NCI-H146 treated with DMSO at 0.1 percent for 48 hours (cell line): ENCODE measurements around the gene BRD9.
"Not testable (repeated sequence)": the region's sequence is repeated elsewhere in the genome, so short reads cannot be mapped to it uniquely, and the experiment has no call there.

Experiments
- DNase-seq: peaks from one replicate; lab custom pipeline; 2025; ENCODE audit not compliant: unreplicated experiment; lab: John Stamatoyannopoulos, UW

The BRD9 gene

DNA sequence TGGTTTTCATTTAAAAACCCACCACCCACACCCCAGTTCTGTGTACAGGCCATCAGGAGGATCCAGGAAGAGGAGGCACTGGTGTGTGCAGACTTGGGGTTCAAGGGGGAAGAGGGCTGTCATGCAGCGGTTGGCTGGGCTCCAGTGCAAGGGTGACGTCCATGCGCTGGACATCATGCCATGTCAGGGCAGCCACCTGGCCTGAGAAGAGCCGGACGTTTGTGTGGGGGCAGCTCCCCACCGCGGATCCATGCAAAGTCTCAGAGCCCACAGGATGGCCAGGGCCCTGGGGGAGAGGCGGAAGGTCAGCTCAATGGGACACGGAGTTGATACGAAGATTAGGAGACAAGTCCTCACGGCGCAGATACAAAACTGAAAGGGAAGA is 11.1 kb downstream of the BRD9 start:
- no peak for DNase-seq

DNA sequence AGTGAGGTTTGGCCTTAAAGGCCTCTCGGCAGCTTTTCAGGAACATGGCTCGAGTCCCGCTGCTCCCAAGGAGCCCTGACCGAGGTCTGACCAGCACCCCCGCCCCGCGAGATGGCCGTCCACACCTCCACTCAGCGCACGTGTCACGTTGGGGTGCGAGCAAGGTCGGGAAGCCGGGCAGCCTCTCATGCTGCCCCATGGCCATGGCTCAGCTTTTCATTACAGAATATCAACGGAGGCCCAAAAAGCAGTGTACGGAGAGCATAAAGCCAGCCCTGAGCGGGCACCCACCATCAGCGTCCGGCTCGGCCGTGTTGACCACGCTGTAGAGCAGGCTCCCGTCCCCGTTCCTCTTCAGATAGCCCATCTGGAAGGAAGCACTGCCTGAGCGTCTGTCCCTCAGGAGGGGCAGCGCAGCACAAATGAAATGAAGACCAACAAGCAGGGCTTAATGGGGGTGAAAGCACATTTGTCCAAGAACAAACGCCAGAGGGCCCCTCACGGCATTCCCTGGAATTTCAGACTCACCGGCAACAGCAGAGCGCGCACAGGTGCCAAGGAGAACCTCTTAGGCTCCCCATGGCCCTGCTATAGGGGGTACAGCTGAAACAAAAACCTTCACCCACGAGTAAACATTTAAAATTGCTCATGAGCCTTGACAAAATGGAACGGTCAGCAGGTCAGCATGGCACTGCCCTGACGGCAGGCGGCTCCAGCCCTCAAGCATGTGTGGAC is 11.6 kb downstream of the BRD9 start:
- DNase-seq, result no peak

GRCh38 chr5:878677-879076 is 13.9 kb downstream of the BRD9 start:
- not testable (repeated sequence) for DNase-seq

- no peak for DNase-seq
Observed at GRCh38 chr5:878125-878524, 14.5 kb downstream of the BRD9 start.

DNA sequence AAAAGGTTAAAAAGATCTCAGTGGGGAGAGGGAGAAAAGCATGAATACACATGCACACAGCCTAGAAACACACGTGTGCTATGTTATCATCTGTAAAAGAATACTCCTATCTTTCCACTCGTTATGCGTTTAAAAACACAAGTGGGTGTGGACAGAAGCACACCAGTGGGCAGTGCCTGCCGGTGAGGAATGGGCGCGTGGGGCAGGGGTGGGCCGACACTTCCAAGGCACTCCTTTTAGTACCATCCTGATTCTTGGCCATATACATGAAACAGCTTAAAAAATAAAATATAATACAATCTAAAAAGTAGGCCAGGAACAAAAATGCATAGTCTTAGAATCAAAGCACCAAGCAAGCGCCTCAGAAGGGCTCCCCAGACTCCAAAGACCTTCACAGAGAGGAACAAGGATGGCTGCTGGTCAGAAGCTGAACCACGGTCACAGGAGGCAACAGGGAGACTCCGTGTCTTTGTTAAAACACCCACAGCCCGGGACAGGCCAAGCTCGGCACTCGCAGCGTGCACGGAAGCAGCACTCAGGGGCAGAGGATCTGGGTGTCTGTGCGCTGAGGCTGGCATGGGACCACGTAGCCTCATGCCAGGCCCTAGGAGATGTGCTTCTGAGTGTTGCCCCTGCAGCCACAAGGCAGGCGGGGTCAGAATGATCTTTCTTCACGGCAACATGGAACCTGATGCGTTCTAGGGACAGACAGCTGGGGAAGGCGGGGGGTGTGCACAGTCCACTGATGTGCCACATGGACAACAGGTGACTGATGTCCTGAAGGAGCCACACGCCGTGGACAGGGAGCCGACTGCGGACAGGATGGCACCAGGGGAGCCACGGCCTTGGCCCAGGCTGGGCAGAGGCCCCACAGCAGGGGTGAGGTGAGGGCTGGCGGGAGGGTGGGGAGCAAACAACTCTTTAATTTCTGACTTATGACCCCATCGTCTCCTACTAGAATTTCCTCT is 15.9 kb downstream of the BRD9 start:
- DNase-seq, result no peak

DNA sequence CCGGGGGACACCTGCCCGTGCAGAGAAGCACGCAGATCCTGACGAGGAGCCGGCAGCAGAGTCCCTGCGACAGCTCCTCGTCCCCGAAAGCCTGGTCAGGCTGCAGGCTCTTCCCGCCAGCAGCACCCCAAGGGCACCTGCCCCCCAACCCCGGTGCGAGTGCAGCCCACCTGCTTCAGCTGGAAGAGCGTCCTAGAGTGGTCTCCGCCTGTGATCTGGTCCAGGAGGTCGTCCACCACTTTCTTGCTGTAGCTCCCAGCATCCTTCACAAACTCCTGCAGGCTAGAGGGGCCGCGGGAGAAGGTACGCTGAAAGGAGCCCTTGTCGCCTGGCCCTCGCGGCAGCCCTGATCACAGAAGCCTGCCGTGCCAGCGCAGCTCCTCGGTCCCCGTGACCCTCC is 16.7 kb downstream of the BRD9 start:
- no peak for DNase-seq

DNA sequence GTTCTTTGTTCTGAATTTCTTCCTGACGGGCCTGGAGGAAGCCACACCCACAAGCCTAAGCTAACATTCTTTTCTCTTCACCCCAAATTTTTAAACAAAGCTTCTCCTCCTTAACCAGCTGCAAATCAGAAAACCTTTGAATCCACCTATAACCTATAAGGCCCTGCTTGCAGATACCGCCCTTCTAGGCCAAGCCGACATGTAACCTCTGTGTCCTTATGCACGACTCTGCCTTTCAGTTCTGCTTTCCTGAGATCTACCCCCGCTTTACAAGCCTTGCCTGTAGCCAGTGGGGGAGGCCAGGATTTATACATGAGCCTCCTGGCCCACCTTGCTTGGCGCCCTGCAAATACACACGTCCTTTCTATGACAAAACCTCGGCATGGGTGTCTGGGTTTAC is 19.3 kb downstream of the BRD9 start:
- no peak for DNase-seq

DNA sequence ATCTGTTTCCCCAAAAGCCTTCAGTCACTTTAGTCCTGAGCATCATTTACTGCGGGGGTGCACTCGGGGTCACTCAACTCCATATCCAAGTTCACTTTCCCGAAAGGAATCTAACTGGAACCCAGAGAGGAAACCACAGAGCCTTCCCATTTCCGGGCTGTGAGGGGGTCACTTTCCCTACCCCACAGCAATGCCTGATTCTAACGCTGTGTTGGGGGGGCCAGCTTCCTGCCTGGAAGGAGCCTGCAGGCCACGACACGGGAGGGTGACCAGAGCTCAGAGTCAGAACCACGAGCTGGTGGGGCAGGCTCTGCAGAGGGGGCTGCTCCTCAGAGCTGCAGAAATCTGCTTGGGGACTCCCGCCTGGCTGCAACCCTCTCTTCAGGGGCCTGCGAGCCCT is 20.3 kb downstream of the BRD9 start:
- no peak for DNase-seq

- DNase-seq, result no peak
Observed at GRCh38 chr5:871596-872298, 20.9 kb downstream of the BRD9 start.

- DNase-seq, result no peak
Observed at GRCh38 chr5:870956-871355, 21.6 kb downstream of the BRD9 start.

DNA sequence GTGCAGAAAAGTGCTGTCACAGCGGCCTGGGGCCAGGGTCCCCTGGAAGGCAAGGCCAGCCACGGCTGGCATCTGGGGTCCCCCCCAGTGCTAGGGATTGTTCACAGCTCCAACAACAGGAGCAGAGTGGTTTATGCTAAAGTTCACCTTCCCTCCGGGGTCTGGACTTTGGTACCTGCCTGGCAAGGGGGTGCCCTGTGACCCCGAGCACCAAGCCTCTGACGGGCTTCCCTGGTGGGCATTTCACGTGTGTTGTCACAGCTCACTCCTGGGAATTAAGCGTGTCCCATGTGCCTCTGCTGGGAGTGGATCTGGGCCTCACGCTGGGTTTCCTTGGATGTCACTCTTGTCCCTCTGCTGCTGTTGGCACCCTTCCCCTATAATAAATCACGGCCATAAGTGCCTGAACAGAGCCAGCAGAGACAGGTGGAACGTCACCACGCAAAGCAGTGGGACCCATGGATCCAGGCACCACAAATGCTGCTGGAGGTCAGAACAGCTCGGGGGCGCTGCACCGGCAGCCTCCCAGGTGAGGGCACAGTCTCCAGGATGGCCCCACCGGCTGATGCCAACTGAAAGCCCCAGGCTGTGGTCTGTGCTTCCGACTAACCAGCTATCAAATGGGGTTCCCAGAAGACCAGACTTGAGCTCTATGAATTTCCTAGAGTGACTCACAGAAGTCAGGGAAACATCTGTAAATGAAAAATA is 24.0 kb downstream of the BRD9 start:
- DNase-seq, result no peak

DNA sequence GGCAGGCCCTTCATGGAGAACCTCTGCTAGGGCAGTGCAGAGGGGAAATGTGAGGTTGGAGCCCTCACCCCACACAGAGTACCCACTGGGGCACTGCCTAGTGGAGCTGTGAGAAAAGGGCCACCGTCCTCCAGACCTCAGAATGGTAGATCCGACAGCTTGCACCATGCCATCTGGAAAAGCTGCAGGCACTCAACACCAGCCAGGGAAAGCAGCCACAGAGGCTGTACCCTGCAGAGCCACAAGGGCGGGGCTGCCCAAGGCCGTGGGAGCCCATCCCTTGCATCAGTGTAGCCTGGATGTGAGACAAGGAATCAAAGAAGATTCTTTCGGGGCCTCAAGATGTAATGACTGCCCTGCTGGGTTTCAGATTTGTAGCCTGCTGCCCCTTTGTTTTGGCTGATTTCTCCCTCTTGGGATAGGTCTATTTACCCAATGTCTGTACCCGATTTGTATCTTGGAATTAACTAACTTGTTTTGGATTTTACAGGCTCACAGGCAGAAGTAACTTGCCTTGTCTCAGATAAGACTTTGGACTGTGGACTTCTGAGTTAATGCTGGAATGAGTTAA is 25.2 kb downstream of the BRD9 start:
- DNase-seq, result no peak

GRCh38 chr5:865771-866170 is 26.8 kb downstream of the BRD9 start:
- DNase-seq, result no peak

DNA sequence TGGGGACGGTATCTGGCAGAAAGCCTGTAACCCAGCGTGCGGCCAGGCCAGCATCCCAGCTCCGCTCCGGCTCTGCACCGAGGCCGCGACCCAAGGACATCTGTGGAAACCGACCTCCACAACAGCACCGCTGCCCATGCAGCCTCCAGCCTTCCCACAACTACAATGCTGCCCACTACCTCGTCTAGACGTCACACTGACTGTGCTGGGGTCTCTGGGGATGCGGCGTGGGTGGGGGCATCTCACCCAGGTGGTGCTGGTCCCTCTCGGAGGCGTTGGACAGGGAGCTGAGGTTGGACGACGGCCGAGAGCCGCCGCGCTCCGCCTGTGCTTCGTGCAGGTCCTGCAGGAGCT is 27.5 kb downstream of the BRD9 start:
- no peak for DNase-seq

DNA sequence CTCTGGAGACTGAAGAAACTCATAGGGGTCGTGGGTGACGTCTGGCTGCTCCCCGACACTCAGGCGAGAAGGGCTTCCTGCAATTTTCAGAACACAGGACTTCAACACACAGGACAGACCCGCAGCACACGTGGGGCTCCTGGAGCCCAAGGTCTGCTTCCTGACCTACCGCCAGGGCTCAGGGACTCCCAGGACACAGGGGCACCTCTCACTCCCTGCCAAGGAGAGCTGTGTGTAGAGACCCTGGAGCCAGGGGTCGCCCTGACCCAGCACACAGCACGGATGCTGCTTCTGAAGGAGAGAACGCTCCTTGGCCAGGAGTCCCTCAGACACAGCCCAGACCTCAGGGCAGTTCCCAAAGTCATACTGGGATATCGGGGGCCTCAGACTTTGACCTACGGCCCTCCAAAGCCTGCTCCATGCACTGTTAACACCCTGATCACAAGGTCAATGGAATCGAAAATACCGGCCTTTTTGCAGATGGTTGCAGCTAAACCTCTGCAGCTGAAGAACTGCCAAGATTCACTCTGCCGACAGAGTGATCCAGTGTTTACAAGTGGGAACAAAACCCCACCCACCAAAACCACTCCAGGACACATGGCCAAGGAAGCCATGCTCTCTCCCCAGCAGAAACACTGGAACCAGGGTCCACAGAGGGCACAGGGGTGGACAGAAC is 28.0 kb downstream of the BRD9 start:
- DNase-seq, result no peak

DNA sequence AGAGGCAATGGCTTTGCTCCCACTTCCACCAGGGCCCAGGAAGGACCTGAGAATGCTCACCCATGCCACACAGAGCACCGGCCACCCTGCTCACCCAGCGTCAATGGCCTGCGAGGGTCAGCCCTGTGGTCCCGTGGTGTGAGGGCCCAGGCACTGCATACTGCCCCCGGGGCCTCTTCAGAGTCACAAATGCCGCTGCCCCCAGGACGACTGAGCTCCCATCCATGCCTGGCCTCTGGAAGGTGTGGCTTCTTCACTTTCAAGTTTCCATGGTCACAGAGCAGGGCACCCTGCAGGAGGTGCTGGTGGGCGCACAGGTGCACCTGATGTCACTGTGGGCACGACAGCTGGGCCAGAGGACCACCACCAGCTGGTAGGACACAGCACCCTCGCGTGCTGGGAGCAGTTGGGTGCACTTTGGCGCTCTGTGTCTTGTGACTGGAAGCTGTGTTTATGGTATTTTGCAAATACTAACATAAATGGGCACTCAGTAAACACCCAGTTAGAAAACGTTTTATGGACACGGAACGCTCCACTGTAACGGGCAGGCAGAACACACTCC is 29.3 kb downstream of the BRD9 start:
- DNase-seq, result no peak

DNA sequence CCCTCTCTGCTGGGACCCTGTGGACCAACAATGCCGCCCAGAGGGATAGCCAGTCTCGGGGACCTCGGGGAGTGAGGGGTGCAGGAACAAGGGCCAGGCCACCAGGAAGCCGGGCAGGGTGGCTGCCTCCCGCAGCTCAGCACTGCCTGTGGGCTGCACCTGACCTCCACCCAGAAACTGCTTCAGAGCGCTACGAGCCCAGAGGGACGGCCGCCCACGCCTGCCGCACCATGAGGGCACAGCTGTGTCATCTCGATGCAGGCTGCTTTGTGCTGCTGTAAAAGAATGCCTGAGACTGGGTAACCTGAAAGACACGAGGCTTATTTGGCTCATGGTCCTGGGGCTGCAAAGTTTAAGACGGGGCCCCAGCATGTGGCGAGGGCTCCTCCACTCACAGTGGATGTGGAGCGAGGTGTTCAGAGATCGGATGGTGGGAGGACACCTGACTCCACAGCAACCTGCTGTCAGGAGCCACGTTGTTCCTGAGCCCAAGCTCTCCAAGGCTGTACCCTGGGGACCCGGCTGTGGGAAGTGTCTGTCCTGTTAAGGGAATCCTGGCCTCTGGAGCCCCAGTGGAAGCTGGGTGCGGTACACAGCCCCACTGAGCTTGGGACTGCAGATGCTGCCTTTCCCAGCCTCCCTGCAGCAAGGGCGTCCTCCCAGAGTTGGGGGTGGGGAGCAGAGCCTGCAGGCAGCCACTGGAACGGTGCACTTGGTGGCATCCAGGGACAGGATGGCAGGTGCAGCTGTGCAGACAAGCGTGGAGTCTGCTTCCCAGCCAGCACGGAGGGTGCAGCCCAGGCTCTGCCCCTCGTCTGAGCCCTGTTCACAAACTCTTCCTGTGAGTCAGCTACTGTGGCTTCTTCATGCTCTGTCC is 30.0 kb downstream of the BRD9 start:
- no peak for DNase-seq

GRCh38 chr5:861442-862366 is 30.9 kb downstream of the BRD9 start:
- no peak for DNase-seq
